Stimulated activated naive CD4-positive, alpha-beta T cell treated with Interleukin-2 at 50 U/mL for 16 hours (primary cell): ENCODE measurements around the gene LRRC75A.
A peak's percentile ranks its signal among the peaks of the same experiment; 100 is the strongest.
"Not testable (repeated sequence)": the region's sequence is repeated elsewhere in the genome, so short reads cannot be mapped to it uniquely, and the experiment has no call there.

Source experiments
- DNase-seq: peaks from one replicate; lab custom pipeline; 2025; lab: John Stamatoyannopoulos, UW

LRRC75A gene

GRCh38 chr17:16491703-16492612 lies at the start of gene LRRC75A:
TSS of gene LRRC75A (minus strand) at chr17:16492193. CDS start at chr17:16491990, 203 bp downstream.
- peak; percentile 54 for DNase-seq

- no peak for DNase-seq
Measured at GRCh38 chr17:16537130-16537458, 45.1 kb upstream of the LRRC75A start.

GRCh38 chr17:16534236-16534635 lies 42.2 kb upstream of the LRRC75A start:
- DNase-seq, result no peak

GRCh38 chr17:16529906-16530305 lies 37.9 kb upstream of the LRRC75A start:
- DNase-seq, result no peak

GRCh38 chr17:16527298-16527697 lies 35.3 kb upstream of the LRRC75A start:
- no peak for DNase-seq

- DNase-seq, result not testable (repeated sequence)
Measured at GRCh38 chr17:16525556-16525955, 33.6 kb upstream of the LRRC75A start.

- peak; percentile 54 for DNase-seq
Measured at GRCh38 chr17:16521070-16521727, 29.2 kb upstream of the LRRC75A start.

- no peak for DNase-seq
Measured at GRCh38 chr17:16519021-16519420, 27.0 kb upstream of the LRRC75A start.

- no peak for DNase-seq
Measured at GRCh38 chr17:16517477-16517876, 25.5 kb upstream of the LRRC75A start.

GRCh38 chr17:16516594-16517051 lies 24.6 kb upstream of the LRRC75A start:
- no peak for DNase-seq

- DNase-seq, result no peak
Measured at GRCh38 chr17:16515933-16516332, 23.9 kb upstream of the LRRC75A start.

- DNase-seq, result no peak
Measured at GRCh38 chr17:16513873-16514272, 21.9 kb upstream of the LRRC75A start.

GRCh38 chr17:16512011-16512410 lies 20.0 kb upstream of the LRRC75A start:
- no peak for DNase-seq

GRCh38 chr17:16511593-16511992 lies 19.6 kb upstream of the LRRC75A start:
- DNase-seq, result no peak

GRCh38 chr17:16507918-16508533 lies 16.0 kb upstream of the LRRC75A start:
- DNase-seq, result no peak

- no peak for DNase-seq
Measured at GRCh38 chr17:16506188-16506587, 14.2 kb upstream of the LRRC75A start.

- DNase-seq, result no peak
Measured at GRCh38 chr17:16504984-16505383, 13.0 kb upstream of the LRRC75A start.

GRCh38 chr17:16496820-16497489 lies 5.0 kb upstream of the LRRC75A start:
- no peak for DNase-seq

GRCh38 chr17:16495980-16496819 lies 4.2 kb upstream of the LRRC75A start:
- DNase-seq, result no peak

- no peak for DNase-seq
Measured at GRCh38 chr17:16495561-16495960, 3.6 kb upstream of the LRRC75A start.

- DNase-seq, result no peak
Measured at GRCh38 chr17:16494059-16494458, 2.1 kb upstream of the LRRC75A start.
